ENCODE measurements around the gene ASTN2. TPM values are rescaled to one million over a fixed set of nuclear protein-coding genes. Genes with fewer than 3 reads are reported as not detected.

ASTN2 gene
- total RNA-seq, 1 donor from 2014 or later: 10.0 TPM

DNA sequence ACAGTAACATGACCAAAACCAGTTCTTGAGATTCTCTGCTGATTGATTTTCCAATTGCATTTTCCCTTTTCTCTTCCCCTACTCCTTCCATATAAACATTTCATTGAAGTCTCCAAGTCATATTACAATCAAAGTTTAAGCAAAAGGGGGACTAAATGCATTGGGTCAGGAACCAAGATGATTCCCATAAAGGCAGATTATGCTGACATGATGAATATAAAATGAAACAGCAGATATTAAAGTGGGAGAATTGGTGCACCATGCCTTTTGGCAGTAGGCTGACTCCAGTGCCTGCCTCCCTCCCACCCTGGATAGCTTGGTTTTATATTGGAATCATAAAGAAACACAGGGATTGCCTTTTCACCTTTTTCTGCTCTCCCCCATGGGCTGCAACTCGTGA is 118.4 kb downstream of the ASTN2 start:
- Mint-ChIP-seq H3K27ac (ENCODE audit: unreplicated experiment) (no peak overlapping the region), H3K36me3 (ENCODE audit: low read depth, unreplicated experiment) (no peaks in the 10 kb centered on the region), H3K4me1 (ENCODE audit: unreplicated experiment) (no peaks in the 10 kb centered on the region), H3K27me3 (ENCODE audit: unreplicated experiment) (no peaks in the 10 kb centered on the region), H3K9me3 (ENCODE audit: unreplicated experiment) (no peaks in the 10 kb centered on the region), H3K4me3 (ENCODE audit: unreplicated experiment) (no peak overlapping the region)
- DNase-seq (ENCODE audit: low spot score): no peak
- TF ChIP-seq, protein P1, sequence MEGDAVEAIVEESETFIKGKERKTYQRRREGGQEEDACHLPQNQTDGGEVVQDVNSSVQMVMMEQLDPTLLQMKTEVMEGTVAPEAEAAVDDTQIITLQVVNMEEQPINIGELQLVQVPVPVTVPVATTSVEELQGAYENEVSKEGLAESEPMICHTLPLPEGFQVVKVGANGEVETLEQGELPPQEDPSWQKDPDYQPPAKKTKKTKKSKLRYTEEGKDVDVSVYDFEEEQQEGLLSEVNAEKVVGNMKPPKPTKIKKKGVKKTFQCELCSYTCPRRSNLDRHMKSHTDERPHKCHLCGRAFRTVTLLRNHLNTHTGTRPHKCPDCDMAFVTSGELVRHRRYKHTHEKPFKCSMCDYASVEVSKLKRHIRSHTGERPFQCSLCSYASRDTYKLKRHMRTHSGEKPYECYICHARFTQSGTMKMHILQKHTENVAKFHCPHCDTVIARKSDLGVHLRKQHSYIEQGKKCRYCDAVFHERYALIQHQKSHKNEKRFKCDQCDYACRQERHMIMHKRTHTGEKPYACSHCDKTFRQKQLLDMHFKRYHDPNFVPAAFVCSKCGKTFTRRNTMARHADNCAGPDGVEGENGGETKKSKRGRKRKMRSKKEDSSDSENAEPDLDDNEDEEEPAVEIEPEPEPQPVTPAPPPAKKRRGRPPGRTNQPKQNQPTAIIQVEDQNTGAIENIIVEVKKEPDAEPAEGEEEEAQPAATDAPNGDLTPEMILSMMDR (IDR thresholded peaks at IDR 0.05; ENCODE audit: unreplicated experiment): no peak

DNA sequence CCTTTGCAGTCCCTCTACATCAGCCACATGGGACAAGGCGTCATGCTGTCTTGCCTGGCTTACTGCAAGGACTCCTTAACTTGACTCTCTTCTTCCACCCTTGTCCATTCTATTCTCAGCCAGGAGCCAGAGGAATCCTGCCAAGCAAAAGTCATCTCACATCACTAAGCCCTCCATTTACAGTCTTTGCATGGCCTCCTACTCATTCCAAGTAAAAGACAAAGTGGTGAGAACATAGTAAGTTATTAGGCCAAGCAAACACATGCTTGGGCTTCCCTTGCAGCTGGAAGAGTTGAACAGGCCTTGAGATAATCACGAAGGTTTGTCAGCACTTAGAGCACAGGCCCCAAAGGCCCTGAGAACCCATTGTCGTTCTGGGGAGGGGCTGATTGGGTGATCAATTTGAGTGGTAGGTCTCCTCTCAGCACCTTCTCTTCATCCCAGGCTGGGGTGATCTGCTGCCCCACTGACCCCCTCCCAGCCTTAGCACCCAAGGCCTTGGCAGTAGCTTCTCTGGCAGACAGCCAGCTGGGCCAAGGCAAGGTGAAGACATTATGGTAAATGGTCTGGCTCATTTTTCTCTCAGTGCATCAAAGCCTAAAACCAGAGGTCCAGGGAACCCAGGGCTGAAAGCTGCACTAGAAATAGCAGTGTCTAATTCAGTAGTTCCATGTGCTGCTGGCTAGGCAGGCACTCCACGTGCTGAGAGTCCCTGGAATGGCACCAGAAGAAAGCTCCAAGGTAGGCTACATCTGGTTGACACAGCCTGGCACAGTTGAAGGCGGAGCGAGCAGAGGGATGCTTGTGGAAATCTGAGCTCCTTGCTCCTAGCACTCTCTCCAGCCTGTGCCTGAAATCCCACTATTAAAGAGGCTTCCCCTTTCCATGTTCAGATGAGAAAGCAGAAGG is 121.4 kb downstream of the ASTN2 start:
- Mint-ChIP-seq H3K36me3 (ENCODE audit: low read depth, unreplicated experiment) (no peaks in the 10 kb centered on the region), H3K4me3 (ENCODE audit: unreplicated experiment) (no peak overlapping the region), H3K9me3 (ENCODE audit: unreplicated experiment) (no peaks in the 10 kb centered on the region), H3K4me1 (ENCODE audit: unreplicated experiment) (no peaks in the 10 kb centered on the region), H3K27me3 (ENCODE audit: unreplicated experiment) (no peaks in the 10 kb centered on the region), H3K27ac (ENCODE audit: unreplicated experiment) (no peak overlapping the region)
- TF ChIP-seq, protein P1 (IDR thresholded peaks at IDR 0.05; ENCODE audit: unreplicated experiment): no peak
- no peak for DNase-seq (ENCODE audit: low spot score)

DNA sequence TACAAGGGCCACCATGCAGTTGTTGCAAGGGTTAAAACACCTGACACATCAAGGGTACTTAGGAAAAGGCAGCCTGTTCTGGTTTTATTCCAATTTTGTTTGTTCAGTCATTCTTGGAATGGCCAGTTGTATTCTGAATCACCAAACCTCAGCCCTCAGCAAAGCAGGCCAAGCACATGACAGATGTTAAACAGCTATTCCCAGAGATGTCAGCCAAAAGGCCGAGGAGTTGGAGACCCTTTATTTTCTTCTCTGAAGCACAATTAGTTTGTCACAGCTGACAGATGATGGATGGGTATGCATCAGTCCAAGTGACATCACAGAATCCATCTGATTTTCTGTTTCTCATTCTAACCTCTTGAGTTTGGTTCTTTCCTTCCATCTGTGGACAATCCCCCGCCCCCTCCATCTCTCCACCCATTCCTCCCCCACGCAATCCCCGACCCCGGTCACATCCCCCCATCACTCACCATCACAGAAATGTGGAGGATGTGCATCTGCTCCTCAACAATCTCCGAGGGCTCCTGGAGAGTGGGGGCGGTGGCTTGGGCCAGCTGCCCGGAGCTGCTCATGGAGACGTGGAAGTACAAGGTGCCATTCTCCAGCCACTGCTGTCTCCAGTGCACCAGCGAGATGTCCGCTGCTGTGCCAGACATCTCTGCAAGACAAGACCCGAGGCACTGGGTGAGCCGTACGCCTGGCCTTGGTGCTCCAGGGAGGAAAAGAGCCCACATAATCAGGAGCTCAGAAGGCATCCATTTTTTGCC is 123.8 kb downstream of the ASTN2 start:
- Mint-ChIP-seq H3K27me3 (ENCODE audit: unreplicated experiment) (no peaks in the 10 kb centered on the region), H3K9me3 (ENCODE audit: unreplicated experiment) (no peaks in the 10 kb centered on the region), H3K4me3 (ENCODE audit: unreplicated experiment) (no peak overlapping the region), H3K36me3 (ENCODE audit: low read depth, unreplicated experiment) (no peaks in the 10 kb centered on the region), H3K27ac (ENCODE audit: unreplicated experiment) (no peak overlapping the region), H3K4me1 (ENCODE audit: unreplicated experiment) (no peaks in the 10 kb centered on the region)
- TF ChIP-seq, protein P1 (IDR thresholded peaks at IDR 0.05; ENCODE audit: unreplicated experiment): no peak
- no peak for DNase-seq (ENCODE audit: low spot score)

DNA sequence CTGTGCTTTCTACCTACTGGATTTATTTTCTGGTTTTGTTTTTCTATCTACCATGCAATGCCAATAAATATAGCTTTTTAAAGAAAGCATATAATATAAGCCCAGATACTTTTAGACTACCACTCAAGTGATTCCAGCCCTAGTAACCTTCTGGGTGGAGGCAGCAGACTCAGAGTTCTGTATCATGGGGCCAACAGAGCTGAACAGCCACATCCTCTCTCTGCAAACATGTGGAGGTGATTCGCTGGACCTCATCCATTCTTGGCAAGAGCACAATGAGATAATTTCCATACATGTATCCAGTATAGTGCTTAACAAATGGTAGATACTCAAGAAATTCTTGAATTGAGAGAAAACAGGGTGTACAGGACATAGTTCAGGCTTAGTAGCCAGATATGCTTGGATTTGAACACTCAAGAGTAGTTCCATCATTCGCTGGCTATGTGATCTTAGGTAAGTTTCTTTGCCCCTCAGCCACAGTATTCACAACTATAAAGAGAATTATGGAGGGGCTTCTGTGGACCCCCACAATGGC is 124.5 kb downstream of the ASTN2 start:
- H3K27me3 Mint-ChIP-seq (ENCODE audit: unreplicated experiment): no peaks in the 10 kb centered on the region
- H3K9me3 Mint-ChIP-seq (ENCODE audit: unreplicated experiment): no peaks in the 10 kb centered on the region
- no peak for DNase-seq (ENCODE audit: low spot score)
- no peaks in the 10 kb centered on the region for H3K4me1 Mint-ChIP-seq (ENCODE audit: unreplicated experiment)
- H3K4me3 Mint-ChIP-seq (ENCODE audit: unreplicated experiment): no peak overlapping the region
- H3K27ac Mint-ChIP-seq (ENCODE audit: unreplicated experiment): no peak overlapping the region
- H3K36me3 Mint-ChIP-seq (ENCODE audit: low read depth, unreplicated experiment): no peaks in the 10 kb centered on the region
- TF ChIP-seq, protein P1 (IDR thresholded peaks at IDR 0.05; ENCODE audit: unreplicated experiment): no peak
